ENCODE data around the gene TNFRSF13B. TPM values are rescaled to one million over a fixed set of nuclear protein-coding genes. Genes with fewer than 3 reads are reported as not detected.
"Not testable (repeated sequence)": the region's sequence is repeated elsewhere in the genome, so short reads cannot be mapped to it uniquely, and the experiment has no call there.

The TNFRSF13B gene
- total RNA-seq, 4 donors from 2014 or later = not detected

DNA sequence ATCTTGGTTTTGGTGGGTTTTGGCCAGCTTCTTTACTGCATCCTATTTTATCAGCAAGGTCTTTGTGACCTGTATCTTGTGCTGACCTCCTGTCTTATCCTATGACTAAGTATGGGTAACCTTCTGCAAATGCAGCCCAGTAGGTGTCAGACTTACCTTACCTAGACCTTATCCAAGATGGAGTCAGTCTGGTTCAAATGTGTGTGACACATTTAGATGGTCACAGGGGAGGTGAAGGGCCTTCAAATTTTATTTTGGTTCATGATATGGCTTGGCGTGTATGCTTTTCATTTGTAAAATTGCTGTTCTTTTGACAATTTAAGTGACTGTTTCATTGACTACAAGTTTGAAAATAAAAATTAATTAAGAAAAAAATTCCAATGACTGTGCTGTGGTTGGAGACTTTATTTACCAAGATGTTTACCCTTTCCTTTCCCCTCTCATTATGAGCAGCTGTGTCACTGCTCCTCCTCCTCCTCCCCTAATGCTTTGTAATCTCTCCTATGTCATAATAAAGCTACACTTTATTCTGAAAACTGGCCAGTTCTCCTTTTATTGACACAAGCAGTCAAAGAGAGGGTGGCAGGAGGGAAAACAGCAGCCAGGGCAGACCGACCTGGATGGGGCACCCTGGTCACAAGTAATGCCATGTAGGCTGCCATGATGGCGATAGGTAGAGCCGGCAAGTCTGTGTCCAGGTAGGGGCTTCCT is 49.4 kb downstream of the TNFRSF13B start:
- TF ChIP-seq POLR2A (IDR thresholded peaks at IDR 0.05) (no peak), CTCF (IDR thresholded peaks at IDR 0.05) (no peak)
- no peak for DNase-seq
- WGBS, 2 donors = 79 to 83% methylated on average over 4 of the region's 4 CpGs
- no peaks in the 10 kb centered on the region for H3K9me3 ChIP-seq
- intact Hi-C loops (cut with DNase I) = no loop called here
- H3K27me3 ChIP-seq = no peaks in the 10 kb centered on the region
- H3K36me3 ChIP-seq = no peaks in the 10 kb centered on the region
- no peaks in the 10 kb centered on the region for H3K4me1 ChIP-seq
- no peak overlapping the region for H3K4me3 ChIP-seq (replicated peaks in 1 of 3)
- H3K27ac ChIP-seq = no peak overlapping the region

DNA sequence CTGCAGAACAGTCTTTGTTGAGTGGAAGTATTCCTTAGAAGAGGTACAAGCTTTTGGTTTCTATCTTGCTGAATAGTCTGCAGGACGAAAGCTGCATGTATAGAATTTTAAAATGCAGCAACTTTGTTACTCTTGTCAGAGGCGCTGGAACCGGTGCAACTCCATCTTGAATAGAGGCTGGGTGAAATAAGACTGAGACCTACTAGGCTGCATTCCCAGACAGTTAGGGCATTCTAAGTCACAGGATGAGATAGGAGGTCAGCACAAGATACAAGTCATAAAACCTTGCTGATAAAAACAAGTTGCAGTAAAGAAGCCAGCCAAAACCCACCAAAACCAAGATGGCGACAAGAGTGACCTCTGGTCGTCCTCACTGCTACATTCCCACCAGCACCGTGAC is 50.5 kb downstream of the TNFRSF13B start:
- H3K36me3 ChIP-seq; H3K9me3 ChIP-seq; DNase-seq; intact Hi-C loops (cut with DNase I); H3K4me1 ChIP-seq; H3K27ac ChIP-seq; H3K27me3 ChIP-seq; H3K4me3 ChIP-seq (replicated peaks in 1 of 3): not testable (repeated sequence)
- WGBS, 2 donors = 94 to 97% methylated on average over 6 of the region's 6 CpGs

- Histone ChIP-seq H3K9me3 (no peaks in the 10 kb centered on the region), H3K4me1 (no peaks in the 10 kb centered on the region), H3K36me3 (no peaks in the 10 kb centered on the region), H3K27me3 (no peaks in the 10 kb centered on the region), H3K4me3 (replicated peaks in 1 of 3) (no peak overlapping the region), H3K27ac (no peak overlapping the region)
- TF ChIP-seq POLR2A (IDR thresholded peaks at IDR 0.05) = no peak
- TF ChIP-seq CTCF (IDR thresholded peaks at IDR 0.05) = no peak
- DNase-seq = no peak
- WGBS, 2 donors = 96% methylated on average over 8 of the region's 8 CpGs
- intact Hi-C loops (cut with DNase I) = no loop called here
Observed at GRCh38 chr17:16920628-16921020, 51.3 kb downstream of the TNFRSF13B start.

- no peak overlapping the region for H3K27ac ChIP-seq
- H3K27me3 ChIP-seq = no peaks in the 10 kb centered on the region
- no peaks in the 10 kb centered on the region for H3K36me3 ChIP-seq
- no peaks in the 10 kb centered on the region for H3K9me3 ChIP-seq
- no peaks in the 10 kb centered on the region for H3K4me1 ChIP-seq
- DNase-seq = no peak
- TF ChIP-seq POLR2A (IDR thresholded peaks at IDR 0.05) (no peak), CTCF (IDR thresholded peaks at IDR 0.05) (no peak)
- 84 to 90% methylated on average over 13 to 15 of the region's 15 CpGs for WGBS, 2 donors
- H3K4me3 ChIP-seq (replicated peaks in 1 of 3) = no peak overlapping the region
- intact Hi-C loops (cut with DNase I) = no loop called here
Observed at GRCh38 chr17:16919663-16920627, 52.0 kb downstream of the TNFRSF13B start.

- intact Hi-C loops (cut with DNase I) = no loop called here
- no peak overlapping the region for H3K27ac ChIP-seq
- no peaks in the 10 kb centered on the region for H3K9me3 ChIP-seq
- no peak for TF ChIP-seq CTCF (IDR thresholded peaks at IDR 0.05)
- no peaks in the 10 kb centered on the region for H3K36me3 ChIP-seq
- no peak overlapping the region for H3K4me3 ChIP-seq (replicated peaks in 1 of 3)
- DNase-seq = no peak
- 85 to 87% methylated on average over 6 of the region's 6 CpGs for WGBS, 2 donors
- H3K27me3 ChIP-seq = no peaks in the 10 kb centered on the region
- no peaks in the 10 kb centered on the region for H3K4me1 ChIP-seq
Observed at GRCh38 chr17:16918443-16918842, 53.5 kb downstream of the TNFRSF13B start.
